Measurements from ENCODE around the gene KMT2C. TPM values are rescaled to one million over a fixed set of nuclear protein-coding genes. Genes with fewer than 3 reads are reported as not detected.
A peak's percentile ranks its signal among the peaks of the same experiment; 100 is the strongest.
"Not testable (repeated sequence)": the region's sequence is repeated elsewhere in the genome, so short reads cannot be mapped to it uniquely, and the experiment has no call there.

The KMT2C gene
- 38.0 and 42.8 TPM in 2 replicates for total RNA-seq
- 12.8 TPM for polyA plus RNA-seq (2012)

DNA sequence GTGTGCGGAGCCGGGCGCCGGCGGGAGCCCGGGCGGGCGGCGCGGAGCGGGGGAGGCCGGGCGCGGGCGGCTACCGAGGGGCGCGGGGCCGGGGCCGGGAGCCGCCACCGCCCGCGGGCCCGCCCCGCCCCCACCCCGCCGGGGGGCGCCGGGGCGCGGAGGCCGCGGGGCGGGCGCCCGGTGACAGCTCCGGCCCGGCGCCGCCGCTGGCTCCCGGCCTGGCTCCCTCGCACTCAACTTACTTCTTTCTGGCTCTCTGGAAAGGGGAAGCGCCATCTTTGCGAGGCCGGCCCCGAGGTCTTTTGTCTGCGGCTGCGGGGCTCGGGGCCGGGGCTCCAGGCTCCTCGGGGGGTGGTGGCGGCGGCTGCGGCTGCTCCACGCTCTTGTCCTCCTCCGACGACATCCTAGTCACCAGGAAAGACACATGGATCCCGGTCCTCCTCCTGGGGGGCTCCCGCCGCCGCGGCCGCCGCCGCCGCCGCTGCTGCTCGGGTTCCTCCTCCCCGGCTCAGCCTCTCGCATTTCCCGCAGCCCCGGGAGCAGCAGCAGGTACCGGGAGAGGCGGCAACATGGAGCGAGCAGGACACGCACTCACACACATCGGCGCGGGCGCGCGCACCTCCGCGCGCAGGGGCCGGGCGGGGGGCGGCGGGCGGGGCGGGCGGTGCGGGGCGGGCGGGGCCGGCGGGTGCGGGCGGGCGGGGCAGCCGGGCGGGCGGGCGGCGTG is at the start of gene KMT2C:
Gene KMT2C, minus strand, starts transcription at position 620 of the 727 bp plus-strand sequence. Its CDS starts 217 bp downstream, at position 403.
- peak; percentile 71 for DNase-seq (ENCODE audit: low read depth)

DNA sequence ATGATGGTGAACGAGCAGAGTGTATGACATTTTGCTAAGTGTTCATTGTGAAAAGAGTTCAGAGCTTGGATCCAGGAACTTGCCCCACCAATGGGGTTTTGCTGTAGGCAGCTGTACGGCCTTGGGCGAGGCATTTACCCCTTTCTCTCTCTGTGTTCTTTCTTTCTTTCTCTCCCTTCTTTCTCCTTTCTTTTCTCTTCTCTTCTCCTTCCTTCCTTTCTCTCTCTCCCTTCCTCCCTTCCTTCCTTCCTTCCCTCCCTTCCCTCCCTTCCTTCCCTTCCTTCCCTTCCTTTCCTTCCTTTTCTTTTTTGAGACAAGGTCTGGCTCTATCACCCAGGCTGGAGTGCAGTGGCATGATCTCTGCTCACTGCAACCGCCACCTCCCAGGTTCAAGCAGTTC is 45.3 kb upstream of the KMT2C start:
- no peak for DNase-seq (ENCODE audit: low read depth)

DNA sequence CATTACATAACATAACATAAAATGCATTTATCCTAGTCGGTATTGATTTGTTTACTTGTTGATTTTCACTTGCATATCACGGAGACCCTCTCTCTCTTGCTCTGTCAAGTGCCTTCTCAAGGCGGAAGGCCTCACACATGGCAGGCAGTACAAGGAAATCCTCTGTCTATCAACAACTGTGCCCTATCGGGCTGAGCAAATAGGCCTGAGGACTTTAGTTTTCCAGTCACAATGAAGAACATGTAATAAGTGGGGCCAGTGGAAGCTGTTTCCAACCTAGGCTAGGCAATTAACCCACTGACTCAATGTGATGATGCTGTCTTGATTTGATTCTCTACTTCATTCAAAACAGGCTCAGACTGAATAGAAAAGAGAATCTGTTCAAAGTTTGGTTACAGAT is 44.9 kb upstream of the KMT2C start:
- no peak for DNase-seq (ENCODE audit: low read depth)

DNA sequence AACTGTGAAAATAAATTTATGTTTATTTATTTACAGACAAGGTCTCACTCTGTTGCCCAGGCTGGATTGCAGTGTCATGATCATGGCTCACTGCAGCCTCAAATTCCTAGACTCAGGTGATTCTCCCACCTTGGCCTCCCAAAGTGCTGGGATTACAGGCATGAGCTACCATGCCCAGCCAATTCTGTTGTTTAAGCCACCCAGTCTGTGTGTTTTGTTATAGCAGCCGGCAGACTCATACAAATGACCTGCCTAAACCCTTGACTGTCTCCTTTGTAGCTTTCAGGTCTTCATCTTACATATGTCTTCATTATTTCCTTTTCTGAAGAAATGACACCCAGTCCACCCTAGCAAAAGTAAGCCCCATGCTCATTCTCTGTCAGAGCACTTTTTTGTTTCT is 43.8 kb upstream of the KMT2C start:
- no peak for DNase-seq (ENCODE audit: low read depth)

DNA sequence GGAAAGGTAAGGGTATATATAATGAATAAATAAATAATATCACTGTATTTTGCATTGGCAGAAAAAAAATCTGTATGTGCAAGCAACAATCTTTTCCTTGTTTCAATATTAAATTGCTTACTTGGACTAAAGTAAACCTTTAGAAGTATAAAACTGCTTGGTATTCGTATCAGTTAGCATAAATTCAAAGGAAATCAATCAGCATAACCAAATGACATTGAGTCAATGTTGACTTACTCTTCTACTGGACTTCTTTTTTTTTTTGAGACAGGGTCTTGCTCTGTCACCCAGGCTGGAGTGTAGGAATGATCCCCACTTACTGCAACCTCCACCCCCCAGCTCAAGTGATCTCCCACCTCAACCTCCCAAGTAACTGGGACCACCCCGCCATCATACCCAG is 42.3 kb upstream of the KMT2C start:
- DNase-seq (ENCODE audit: low read depth), result no peak

DNA sequence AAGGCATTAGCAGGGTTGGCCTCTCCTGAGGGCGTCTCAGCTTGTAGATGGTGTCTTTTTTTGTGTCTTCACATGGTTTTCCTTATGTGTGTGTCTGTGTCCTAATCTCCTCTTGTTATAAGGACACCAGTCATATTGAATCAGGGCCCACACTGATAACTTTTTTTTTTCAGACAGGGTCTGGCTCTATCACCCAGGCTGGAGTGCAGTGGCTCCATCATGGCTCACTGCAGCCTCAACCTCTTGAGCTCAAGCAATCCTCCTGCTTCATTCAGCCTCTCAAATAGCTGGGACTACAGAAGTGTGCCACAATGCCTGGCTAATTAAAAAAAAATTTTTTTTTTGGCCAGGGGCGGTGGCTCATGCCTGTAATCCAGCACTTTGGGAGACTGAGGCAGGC is 41.3 kb upstream of the KMT2C start:
- no peak for DNase-seq (ENCODE audit: low read depth)

DNA sequence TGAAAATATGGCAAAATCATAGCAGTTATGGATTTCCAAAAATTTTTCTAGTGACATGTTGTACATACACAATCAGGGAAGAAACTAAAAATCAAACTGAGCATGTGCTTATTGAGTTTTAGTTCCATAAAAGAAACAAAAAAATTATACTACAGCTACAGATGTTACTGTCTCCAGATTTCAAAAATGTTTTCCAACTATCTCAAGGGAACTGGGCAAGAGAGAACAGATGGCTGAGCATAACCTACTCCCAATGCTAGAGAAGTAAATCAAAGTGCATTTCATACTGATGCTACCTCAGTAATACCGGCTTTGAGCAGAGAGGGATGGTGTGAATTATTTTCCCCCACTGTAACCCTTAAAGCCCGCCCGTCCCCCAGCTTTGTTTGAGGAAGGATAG is 40.7 kb upstream of the KMT2C start:
- no peak for DNase-seq (ENCODE audit: low read depth)

DNA sequence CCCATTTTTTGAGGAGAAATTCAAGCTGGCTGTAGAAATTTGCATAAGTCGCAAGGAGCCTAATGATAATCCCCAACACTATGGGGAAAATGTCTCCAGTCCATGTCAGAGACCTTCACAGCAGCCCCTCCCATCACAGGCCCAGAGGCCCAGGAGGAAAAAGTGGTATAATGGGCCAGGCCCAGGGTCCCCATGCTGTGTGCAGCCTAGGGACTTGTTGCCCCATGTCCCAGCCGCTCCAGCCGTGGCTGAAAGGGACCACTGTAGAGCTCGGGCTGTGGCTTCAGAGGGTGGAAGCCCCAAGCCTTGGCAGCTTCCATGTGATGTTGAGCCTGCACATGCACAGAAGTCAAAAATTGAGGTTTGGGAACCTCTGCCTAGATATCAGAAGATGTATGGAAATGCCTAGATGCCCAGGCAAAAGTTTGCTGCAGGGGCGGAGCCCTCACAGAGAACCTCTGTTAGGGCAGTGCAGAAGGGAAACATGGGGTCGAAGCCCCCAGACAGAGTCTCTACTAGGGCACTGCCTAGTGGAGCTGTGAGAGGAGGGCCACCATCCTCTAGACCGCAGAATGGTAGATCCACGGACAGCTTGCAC is 35.3 kb upstream of the KMT2C start:
- not testable (repeated sequence) for DNase-seq (ENCODE audit: low read depth)

DNA sequence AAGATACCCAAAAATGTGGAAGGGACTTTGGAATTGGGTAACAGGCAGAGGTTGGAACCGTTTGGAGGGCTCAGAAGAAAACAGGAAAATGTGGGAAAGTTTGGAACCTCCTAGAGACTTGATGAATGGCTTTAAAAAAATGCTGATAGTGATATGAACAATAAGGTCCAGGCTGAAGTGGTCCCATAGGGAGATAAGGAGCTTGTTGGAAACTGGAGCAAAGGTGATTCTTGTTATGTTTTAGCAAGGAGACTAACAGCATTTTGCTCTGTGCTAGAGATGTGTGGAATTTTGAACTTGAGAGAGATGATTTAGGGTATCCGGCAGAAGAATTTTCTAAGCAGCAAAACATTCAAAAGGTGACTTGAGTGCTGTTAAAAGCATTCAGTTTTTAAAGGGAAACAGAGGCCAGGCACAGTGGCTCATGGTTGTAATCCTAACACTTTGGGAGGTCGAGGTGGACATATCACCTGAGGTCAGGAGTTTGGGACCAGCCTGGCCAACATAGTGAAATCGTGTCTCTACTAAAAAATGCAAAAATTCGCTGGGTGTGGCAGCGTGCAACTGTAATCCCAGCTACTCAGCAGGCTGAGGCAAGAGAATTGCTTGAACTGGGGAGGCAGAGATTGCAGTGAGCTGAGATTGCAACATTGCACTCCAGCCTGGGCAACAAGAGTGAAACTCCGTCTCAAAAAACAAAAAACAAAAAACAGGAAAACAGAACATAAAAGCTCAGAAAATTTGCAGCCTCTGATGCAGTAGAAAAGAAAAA is 34.6 kb upstream of the KMT2C start:
- not testable (repeated sequence) for DNase-seq (ENCODE audit: low read depth)

DNA sequence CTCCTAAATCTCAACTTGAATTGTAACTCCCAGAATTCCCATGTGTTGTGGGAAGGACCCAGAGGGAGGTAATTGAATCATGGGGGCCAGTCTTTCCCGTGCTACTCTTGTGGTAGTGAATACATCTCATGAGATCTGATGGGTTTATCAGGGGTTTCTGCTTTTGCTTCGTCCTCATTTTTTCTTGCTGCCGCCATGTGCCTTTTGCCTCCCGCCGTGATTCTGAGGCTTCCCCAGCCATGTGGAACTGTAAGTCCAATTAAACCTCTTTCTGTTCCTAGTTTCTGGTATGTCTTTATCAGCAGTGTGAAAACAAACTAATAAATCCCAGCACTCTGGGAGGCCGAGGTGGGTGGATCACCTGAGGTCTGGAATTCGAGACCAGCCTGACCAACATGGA is 33.8 kb upstream of the KMT2C start:
- not testable (repeated sequence) for DNase-seq (ENCODE audit: low read depth)

DNA sequence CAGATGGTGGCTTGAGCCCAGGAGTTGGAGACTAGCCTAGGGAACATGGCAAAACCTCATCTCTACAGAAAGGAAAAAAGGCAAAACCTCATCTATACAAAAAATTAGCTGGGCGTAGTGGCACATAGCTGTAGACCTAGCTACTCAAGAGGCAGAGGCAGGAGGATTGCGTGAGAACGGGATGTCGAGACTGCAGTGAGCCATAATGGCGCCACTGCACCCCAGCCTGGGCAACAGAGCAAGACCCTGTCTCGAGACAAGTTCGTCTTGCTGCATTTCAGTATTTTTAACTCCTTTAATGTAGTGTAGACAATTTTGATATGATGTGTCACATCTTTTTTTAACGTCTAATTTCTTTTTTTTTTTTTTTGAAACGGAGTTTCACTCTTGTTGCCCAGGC is 31.4 kb upstream of the KMT2C start:
- no peak for DNase-seq (ENCODE audit: low read depth)

DNA sequence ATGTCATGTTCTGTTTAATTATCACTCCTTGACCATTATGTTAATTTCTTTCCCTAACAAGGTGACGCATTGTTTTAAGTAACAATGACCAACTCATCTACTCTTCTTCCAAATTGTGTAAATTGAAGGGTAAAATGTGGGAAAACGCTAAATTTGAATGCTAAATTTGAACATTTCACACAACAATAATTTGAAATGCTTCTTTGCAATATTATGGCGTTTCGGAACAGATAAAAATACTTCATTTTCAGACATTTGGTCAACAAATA is 29.2 kb upstream of the KMT2C start:
- no peak for DNase-seq (ENCODE audit: low read depth)

DNA sequence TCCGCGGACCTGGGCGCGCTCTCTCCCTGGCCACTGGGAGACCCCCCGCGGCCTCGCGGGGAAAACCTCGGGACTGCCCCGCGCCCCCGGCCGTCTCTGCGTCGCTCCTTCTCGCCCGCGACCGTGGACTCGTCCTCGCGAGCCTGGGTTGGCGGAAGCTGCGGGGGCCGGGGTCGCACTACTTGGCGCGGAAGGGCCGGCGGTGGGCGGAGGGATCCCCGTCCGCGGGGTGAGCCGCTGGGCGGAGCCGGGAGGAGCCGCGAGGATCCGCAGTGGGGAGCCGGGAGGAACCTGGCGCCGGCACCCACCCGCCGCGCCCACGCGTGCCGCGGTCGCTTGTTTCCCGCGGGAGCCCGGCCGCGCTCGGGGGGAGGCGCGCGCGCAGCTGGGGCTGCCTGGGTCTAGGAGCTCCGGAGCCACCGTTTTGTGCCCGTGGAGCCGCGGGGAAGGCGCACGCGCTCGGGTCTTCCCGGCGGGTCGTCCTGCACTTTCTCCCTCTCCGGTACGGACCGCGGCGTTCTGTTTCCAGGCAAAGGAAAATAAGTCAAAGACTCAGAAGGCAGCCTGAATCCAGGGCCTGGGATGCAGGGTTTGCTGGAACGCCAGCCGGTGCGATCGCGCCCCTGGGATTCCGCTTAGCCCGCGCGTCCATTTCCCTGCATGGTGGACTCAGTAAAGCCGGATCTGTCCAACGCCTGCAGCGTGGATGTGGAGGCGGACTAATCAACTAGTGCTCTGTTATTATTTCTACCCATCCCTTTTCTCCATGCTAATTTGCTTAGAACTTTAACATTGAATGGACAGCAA is 28.7 kb upstream of the KMT2C start:
- DNase-seq (ENCODE audit: low read depth), result peak; percentile 89

DNA sequence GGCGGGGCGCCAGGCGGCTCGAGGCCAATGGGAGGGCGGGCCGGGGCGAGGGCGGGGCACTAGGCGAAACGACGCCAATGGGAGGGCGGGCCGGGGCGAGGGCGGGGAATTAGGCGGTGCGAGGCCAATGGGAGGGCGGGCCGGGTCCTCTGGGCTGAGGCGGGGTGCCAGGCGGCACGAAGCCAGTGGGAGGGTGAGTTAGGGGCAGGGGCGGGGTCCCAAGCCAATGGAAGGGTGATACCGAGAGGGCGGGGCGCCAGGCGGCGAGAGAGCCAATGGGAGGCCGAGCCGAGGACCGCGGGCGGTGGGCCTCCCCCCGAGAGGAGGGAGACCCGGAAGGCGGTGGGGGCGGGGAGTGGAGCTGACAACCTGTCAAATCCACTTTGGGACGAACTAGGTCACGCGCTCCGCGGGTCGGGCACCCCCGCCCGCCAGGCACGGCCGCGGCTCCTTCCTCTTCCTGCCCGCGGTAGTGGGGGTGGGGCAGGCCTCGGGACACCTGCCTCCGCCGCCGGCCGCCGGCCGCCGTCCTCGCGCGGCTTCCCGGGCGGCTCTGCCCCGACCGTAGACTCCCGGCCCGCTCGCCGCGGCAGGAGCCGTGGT is 28.0 kb upstream of the KMT2C start:
- peak; percentile 100 for DNase-seq (ENCODE audit: low read depth)

DNA sequence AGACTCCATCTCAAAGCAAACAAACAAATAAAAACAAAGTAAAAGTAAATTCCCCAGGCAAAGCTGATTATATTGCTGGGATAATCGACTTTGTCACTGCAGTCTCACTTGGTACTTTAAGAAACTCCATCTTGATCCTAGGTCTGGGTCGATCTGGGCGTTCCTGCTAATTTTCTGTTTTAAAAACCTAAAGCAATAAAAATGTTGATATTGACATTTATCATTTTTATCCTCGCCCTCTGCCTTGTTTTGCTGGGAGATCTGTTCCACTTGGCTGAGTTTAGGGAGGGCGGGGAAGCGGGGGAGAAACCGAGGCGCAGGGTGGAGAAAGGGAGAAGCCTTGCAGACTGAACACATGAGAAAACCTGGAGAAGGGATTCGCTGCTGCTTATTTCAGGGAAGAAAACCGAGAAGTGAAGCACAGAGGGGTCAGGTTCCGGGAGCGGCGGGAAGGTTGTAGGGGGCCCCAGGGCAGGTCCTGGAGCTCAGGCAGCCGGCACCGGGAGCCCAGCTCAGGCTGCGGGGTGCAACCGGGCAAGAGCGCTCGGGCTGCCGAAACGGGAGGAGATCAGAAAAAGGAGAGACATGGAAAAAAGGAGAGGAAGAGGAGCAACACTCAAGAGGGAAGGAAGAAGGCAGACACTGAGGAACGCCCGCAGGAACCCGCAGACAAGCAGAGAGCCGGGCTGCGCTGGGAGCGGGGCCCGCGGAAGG is 27.3 kb upstream of the KMT2C start:
- peak; percentile 71 for DNase-seq (ENCODE audit: low read depth)

DNA sequence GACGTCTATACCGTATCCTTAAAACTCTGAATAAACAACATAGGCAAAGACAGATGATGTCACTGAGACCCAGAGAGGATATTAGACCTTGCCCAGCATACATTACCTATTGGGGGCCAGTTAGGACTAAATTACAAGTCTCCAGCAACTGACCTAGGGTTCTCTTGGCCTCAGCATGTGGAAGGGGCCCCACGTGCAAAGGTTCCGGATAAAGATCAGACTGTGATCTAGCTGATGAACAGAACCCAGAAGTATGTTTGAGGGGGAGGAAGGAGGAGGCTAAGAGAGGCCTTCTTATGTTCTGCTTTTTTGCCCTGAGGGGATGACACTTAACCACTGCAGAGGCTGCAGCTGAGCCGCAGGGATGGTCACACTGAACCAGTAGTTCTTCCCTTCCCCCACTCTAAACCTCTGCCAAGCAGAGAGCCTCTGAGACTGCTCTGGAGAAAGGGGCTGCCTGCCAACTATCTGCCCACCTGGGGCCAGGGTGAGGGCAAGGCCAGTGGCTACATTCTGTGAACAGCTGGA is 24.0 kb upstream of the KMT2C start:
- no peak for DNase-seq (ENCODE audit: low read depth)

DNA sequence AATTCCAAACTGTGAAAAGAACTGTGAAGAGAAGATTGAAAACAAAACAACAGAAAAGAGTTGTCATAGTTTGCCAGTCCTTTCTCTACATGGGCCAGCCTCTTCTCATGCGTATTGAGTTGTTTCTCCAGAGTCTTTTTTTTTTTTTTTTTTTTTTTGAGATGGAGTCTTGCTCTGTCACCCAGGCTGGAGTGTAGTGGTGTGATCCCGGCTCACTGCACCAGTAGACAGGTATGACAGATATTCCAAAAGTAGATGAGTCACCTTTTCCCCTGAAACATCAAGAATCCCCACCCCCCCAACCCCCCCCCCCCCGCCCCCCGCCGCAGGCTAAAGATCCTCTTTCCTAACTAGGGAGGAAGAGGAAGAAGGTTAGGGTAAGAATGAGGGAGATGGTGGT is 15.6 kb upstream of the KMT2C start:
- no peak for DNase-seq (ENCODE audit: low read depth)

DNA sequence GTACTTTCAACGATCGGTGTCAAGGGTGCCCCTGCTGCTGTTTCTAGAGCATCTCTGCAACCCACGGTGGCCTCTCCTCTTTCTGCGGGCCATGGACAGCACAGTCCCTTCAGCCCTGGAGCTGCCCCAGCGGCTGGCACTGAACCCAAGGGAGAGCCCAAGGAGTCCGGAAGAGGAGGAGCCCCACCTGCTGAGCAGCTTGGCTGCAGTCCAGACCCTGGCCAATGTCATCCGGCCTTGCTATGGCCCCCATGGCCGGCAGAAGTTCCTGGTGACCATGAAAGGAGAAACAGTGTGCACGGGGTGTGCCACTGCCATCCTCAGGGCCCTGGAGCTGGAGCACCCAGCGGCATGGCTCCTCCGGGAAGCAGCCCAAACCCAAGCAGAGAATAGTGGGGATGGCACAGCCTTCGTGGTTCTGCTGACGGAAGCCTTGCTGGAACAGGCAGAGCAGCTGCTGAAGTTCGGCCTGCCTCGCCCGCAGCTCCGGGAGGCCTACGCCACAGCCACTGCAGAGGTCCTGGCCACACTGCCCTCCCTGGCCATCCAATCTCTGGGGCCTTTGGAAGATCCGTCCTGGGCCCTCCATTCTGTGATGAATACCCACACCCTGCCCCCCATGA is 9.7 kb upstream of the KMT2C start:
- DNase-seq (ENCODE audit: low read depth), result peak; percentile 43

DNA sequence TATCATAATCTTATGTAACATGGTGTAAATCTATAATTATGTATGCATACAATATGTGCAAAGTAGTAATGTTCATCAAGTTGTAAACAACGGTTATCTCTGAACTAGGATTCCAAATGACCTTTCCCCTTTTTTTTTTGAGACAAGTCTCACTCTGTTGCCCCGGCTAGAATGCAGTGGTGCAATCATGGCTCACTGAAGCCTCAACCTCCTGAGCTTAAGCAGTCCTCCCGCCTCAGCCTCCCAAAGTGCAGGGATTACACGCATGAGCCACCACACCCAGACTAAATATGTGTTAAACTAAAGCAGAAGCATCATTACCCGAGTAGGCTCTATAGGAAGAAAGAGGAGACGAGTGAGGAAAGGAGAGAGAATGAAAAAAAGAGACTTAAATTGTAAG is 7.8 kb upstream of the KMT2C start:
- DNase-seq (ENCODE audit: low read depth), result no peak

DNA sequence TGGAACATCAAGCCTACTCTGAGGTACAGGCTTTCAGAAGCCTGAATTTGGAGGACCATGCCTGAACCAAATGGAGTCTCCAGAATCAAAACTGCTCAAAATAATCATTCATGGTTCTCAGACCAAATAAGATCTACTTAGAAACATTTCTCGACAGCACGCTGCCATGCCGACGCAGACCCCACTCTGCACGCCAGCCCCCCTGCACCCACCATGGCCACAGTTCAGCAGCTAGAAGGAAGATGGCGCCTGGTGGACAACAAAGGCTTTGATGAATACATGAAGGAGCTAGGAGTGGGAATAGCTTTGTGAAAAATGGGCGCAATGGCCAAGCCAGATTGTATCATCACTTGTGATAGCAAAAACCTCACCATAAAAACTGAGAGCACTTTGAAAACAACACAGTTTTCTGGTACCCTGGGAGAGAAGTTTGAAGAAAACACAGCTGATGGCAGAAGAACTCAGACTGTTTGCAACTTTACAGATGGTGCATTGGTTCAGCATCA is 6.6 kb upstream of the KMT2C start:
- no peak for DNase-seq (ENCODE audit: low read depth)

All from myocyte (in vitro differentiated cells).